HepG2 (cell line): ENCODE data around the gene LY6G5B. TPM values are rescaled to one million over a fixed set of nuclear protein-coding genes. Genes with fewer than 3 reads are reported as not detected.
A peak's percentile ranks its signal among the peaks of the same experiment; 100 is the strongest.

Experiments used
- ATAC-seq: fragments of 200-7000 bp; cut with Tn5 transposase; 3 replicates; pipeline ENCODE4 v1.9.1; 2020; ENCODE audit warnings: mild to moderate bottlenecking, moderate library complexity
- BruUV-seq: library from RNA; stranded (reverse); fragments of 400-500 nt; replicated peaks from 2 replicates; lab custom pipeline; 2021; lab: Mats Ljungman, UMichigan
- CTCF ChIA-PET: fragments of 300-600 bp; formaldehyde crosslinking; extraction: SDS; loops from one replicate; lab custom pipeline; 2021; ENCODE audit warnings: low total read pairs, inconsistent platforms, low intra/inter-chr PET ratio; lab: Yijun Ruan, JAX
- POLR2A ChIA-PET: fragments of 350-600 bp; sonication (Branson Sonifier 250); formaldehyde crosslinking; loops from one replicate; lab custom pipeline; 2020; ENCODE audit warnings: antibody characterized with exemption, inconsistent platforms; lab: Yijun Ruan, JAX
- DNase-seq: peaks from one replicate; pipeline ENCODE4 v3.0.0-alpha.2; 2015; ENCODE audit warnings: low spot score
- FAIRE-seq: peaks from 3 replicates; lab custom pipeline; 2011; peaks lifted over from hg19 to GRCh38; lab: Jason Lieb, UNC
- H2AFZ ChIP-seq: one replicate; pipeline ENCODE4 v1.6.1; 2011; ENCODE audit warnings: low read length, inconsistent platforms
- H3K27ac ChIP-seq: fragments of 300-600 bp; 3 replicates; pipeline ENCODE4 v1.8.0; 2011; ENCODE audit warnings: mixed run types, mild to moderate bottlenecking, mixed read lengths, low read length, inconsistent platforms; ENCODE audit not compliant: insufficient read depth; ENCODE audit errors: extremely low read length
- H3K27me3 ChIP-seq, 2 experiments: fragments of 200-600 bp in 1 of 2; 2 replicates in 1 of 2; 3 replicates in 1 of 2; pipeline versions ENCODE4 v1.6.0 to v1.8.0; 2011; ENCODE audit warnings: low read length in 2 of 2, mild to moderate bottlenecking in 2 of 2, moderate library complexity in 2 of 2, inconsistent platforms in 1 of 2; ENCODE audit not compliant: insufficient read depth in 2 of 2, control insufficient read depth in 1 of 2
- H3K36me3 ChIP-seq, 2 experiments: fragments of 200-600 bp in 1 of 2; replicated peaks in 1 of 2; 2 replicates in 1 of 2; 3 replicates in 1 of 2; pipeline versions ENCODE4 v1.5.1 to v1.8.0; 2011; ENCODE audit warnings: low read length in 2 of 2, inconsistent platforms in 1 of 2; ENCODE audit not compliant: insufficient read depth in 2 of 2, control insufficient read depth in 1 of 2
- H3K4me1 ChIP-seq: 2 replicates; pipeline ENCODE4 v1.5.1; 2012; ENCODE audit warnings: low read length, inconsistent platforms; ENCODE audit not compliant: insufficient read depth
- H3K4me2 ChIP-seq: 2 replicates; pipeline ENCODE4 v1.6.0; 2011; ENCODE audit warnings: low read depth, low read length, inconsistent platforms
- H3K4me3 ChIP-seq, 3 experiments: fragments of 200-600 bp in 1 of 3; sonication (generic), shearing (Covaris generic) in 1 of 3; replicated peaks in 1 of 3; 2 replicates each; pipeline ENCODE4 v1.5.1; 2011 to 2016; ENCODE audit warnings: low read length in 3 of 3, inconsistent platforms in 2 of 3, low read depth in 2 of 3, mild to moderate bottlenecking in 2 of 3, control low read depth in 1 of 3, mixed read lengths in 1 of 3; ENCODE audit not compliant: insufficient read depth in 1 of 3
- H3K79me2 ChIP-seq: one replicate; pipeline ENCODE4 v1.6.1; 2011; ENCODE audit warnings: low read length, inconsistent platforms; ENCODE audit not compliant: insufficient read depth
- H3K9ac ChIP-seq: 2 replicates; pipeline ENCODE4 v1.6.0; 2011; ENCODE audit warnings: mild to moderate bottlenecking, low read depth, low read length, inconsistent platforms; ENCODE audit not compliant: insufficient read depth
- H3K9me3 ChIP-seq: 2 replicates; pipeline ENCODE4 v1.5.1; 2012; ENCODE audit warnings: mild to moderate bottlenecking, low read length
- H4K20me1 ChIP-seq: 2 replicates; pipeline ENCODE4 v1.6.0; 2011; ENCODE audit warnings: inconsistent platforms, mild to moderate bottlenecking, low read length, moderate library complexity; ENCODE audit not compliant: insufficient read depth
- AGO2 ChIP-seq: fragments of 200-400 bp; formaldehyde crosslinking; optimal IDR thresholded peaks from 2 replicates; pipeline ENCODE3; 2017; ENCODE audit warnings: mild to moderate bottlenecking, low read depth, low read length, moderate library complexity
- ATF7-NPFF ChIP-seq: sonication (generic); formaldehyde crosslinking; IDR thresholded peaks from 2 replicates; pipeline ENCODE4 v1.8.1; 2023; ENCODE audit warnings: mild to moderate bottlenecking, low read depth, missing genetic modification reagents, moderate library complexity
- RBFOX2 ChIP-seq: fragments of 200-400 bp; formaldehyde crosslinking; IDR thresholded peaks from 2 replicates; pipeline ENCODE4 v1.6.1; 2017; ENCODE audit warnings: low read depth, mild to moderate bottlenecking, low read length
- RBM22 ChIP-seq: fragments of 200-400 bp; formaldehyde crosslinking; optimal IDR thresholded peaks from 2 replicates; pipeline ENCODE3; 2017; ENCODE audit warnings: mild to moderate bottlenecking, low read length, moderate library complexity
- SOX5 ChIP-seq: IDR thresholded peaks from 2 replicates; pipeline ENCODE4 v1.6.1; 2016; ENCODE audit warnings: borderline replicate concordance
- ZNF790 ChIP-seq: sonication (generic); formaldehyde crosslinking; IDR thresholded peaks from 2 replicates; pipeline ENCODE4 v1.8.0; 2022; ENCODE audit warnings: missing genetic modification reagents, mild to moderate bottlenecking, borderline replicate concordance
- WGBS: methylation state at CpG from one replicate; pipeline ENCODE4 v1.1.6; 2017; ENCODE audit warnings: low lambda C conversion rate; 5-methylcytosine and 5-hydroxymethylcytosine counted together
- in situ Hi-C: cut with HindIII; loops from 2 replicates; pipeline ENCODE4 v1.10.0; 2017; ENCODE audit warnings: low pct_unique_long_range_greater_than_20kb; ENCODE audit not compliant: extremely low pct_ligation_motif_present
- intact Hi-C: fragments of 100-400 bp; cut with micrococcal nuclease; formaldehyde crosslinking; loops from one replicate; pipeline ENCODE4 v1.10.0; 2022; ENCODE audit not compliant: unreplicated experiment
- polyA plus RNA-seq, 8 experiments: library from polyadenylated mRNA; depleted of rRNA in 3 of 8; stranded (reverse) in 7 of 8; unstranded in 1 of 8; fragments of >200 nt; fragmentation: Illumina TruSeq in 4 of 8; extraction: Trizol in 4 of 8; gene quantifications; 2 replicates each; pipeline versions ENCODE4 v1.2.1 to v1.2.3, GENCODE V29; 2011 to 2016; ENCODE audit warnings: low read depth in 4 of 8, missing spikeins in 1 of 8, mixed read lengths in 1 of 8; ENCODE audit not compliant: insufficient read depth in 1 of 8
- total RNA-seq, 5 experiments: library from RNA; depleted of rRNA; stranded (reverse); fragments of >200 nt; fragmentation: Illumina TruSeq; extraction: Trizol; gene quantifications; 2 replicates each; pipeline ENCODE4 v1.2.3, GENCODE V29; 2016; ENCODE audit warnings: low read depth in 1 of 5
- TF ChIP-seq, protein P1 (sequence below): sonication (generic); formaldehyde crosslinking; IDR thresholded peaks from 2 replicates; pipeline ENCODE4 v1.8.1; 2023; ENCODE audit warnings: mild to moderate bottlenecking, missing genetic modification reagents
- TF ChIP-seq, protein P2 (sequence below): sonication (generic); formaldehyde crosslinking; IDR thresholded peaks from 2 replicates; pipeline ENCODE4 v1.5.1; 2020; ENCODE audit warnings: mild to moderate bottlenecking, missing genetic modification reagents, moderate library complexity
- TF ChIP-seq, protein P3 (sequence below): sonication (generic); formaldehyde crosslinking; IDR thresholded peaks from 2 replicates; pipeline ENCODE4 v1.4.0; 2020; ENCODE audit warnings: missing genetic modification reagents, borderline replicate concordance
- TF ChIP-seq, protein P4 (sequence below): sonication (generic); formaldehyde crosslinking; IDR thresholded peaks from 2 replicates; pipeline ENCODE4 v1.5.1; 2020; ENCODE audit warnings: mild to moderate bottlenecking, missing genetic modification reagents, moderate library complexity

The LY6G5B gene
- total and polyA plus RNA-seq, 2 of the 13 experiments (the other 11 are each of a cell fraction or from before 2014, with no cell fraction given) = 7.8 to 15.7 TPM

DNA sequence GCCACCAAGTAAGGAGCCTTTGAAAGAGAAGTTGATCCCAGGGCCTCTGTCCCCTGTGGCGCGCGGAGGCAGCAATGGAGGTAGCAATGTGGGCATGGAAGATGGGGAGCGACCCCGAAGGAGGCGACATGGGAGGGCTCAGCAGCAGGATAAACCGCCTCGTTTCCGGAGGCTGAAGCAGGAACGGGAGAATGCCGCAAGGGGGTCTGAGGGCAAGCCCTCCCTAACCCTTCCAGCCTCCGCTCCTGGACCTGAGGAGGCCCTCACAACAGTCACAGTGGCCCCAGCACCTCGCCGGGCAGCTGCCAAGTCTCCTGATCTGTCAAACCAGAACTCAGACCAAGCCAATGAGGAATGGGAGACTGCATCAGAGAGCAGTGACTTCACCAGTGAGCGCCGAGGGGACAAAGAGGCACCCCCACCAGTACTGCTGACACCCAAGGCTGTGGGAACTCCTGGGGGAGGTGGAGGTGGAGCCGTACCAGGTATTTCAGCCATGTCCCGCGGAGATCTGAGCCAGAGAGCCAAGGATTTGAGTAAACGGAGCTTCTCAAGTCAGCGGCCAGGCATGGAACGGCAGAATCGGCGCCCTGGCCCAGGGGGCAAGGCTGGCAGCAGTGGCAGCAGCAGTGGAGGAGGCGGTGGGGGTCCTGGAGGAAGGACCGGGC is 37.4 kb upstream of the LY6G5B start:
- H3K27me3 ChIP-seq = no peaks in the 10 kb centered on the region
- intact Hi-C loops = no loop called here
- peaks cover 70 to 99% of the 10 kb centered on the region in 2 experiments for H3K36me3 ChIP-seq
- H2AFZ ChIP-seq = no peak overlapping the region
- H3K79me2 ChIP-seq = no peaks in the 10 kb centered on the region
- no peaks in the 10 kb centered on the region for H3K4me1 ChIP-seq
- no peak overlapping the region for H3K4me2 ChIP-seq
- no peak for FAIRE-seq
- BruUV-seq = no TSS peak
- no peak overlapping the region for H3K27ac ChIP-seq
- in situ Hi-C loops = no loop called here
- POLR2A ChIA-PET = interaction anchor here (0.6 to 2.4 kb wide), 4 partner anchors 11 to 201 kb away, joined by 4 to 9 read pairs (median 5); partner anchors contain the start of genes C6orf47 and PRRC2A
- H4K20me1 ChIP-seq = no peaks in the 10 kb centered on the region
- H3K9me3 ChIP-seq = no peaks in the 10 kb centered on the region
- CTCF ChIA-PET = no interaction called here
- 97% methylated on average over 26 of the region's 26 CpGs for WGBS
- no peak overlapping the region for H3K9ac ChIP-seq
- no peak for ATAC-seq
- H3K4me3 ChIP-seq = no peak overlapping the region
- DNase-seq = no peak
- TF ChIP-seq ZNF790 (0 out of 2 replicates have a peak, but pooled peaks have one; percentile 41), RBFOX2 (peak; percentile 50; the same call in 1 of the 2 replicates), RBM22 (peak; percentile 19), SOX5 (CRISPR knock-in tag) (no peak), AGO2 (peak; percentile 98), ATF7-NPFF (CRISPR knock-in tag) (0 out of 2 replicates have a peak, but pooled peaks have one; percentile 58)
- TF ChIP-seq, protein P1, sequence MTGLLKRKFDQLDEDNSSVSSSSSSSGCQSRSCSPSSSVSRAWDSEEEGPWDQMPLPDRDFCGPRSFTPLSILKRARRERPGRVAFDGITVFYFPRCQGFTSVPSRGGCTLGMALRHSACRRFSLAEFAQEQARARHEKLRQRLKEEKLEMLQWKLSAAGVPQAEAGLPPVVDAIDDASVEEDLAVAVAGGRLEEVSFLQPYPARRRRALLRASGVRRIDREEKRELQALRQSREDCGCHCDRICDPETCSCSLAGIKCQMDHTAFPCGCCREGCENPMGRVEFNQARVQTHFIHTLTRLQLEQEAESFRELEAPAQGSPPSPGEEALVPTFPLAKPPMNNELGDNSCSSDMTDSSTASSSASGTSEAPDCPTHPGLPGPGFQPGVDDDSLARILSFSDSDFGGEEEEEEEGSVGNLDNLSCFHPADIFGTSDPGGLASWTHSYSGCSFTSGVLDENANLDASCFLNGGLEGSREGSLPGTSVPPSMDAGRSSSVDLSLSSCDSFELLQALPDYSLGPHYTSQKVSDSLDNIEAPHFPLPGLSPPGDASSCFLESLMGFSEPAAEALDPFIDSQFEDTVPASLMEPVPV (CRISPR knock-in tag) = 0 out of 2 replicates have a peak, but pooled peaks have one; percentile 49
- TF ChIP-seq, protein P2, sequence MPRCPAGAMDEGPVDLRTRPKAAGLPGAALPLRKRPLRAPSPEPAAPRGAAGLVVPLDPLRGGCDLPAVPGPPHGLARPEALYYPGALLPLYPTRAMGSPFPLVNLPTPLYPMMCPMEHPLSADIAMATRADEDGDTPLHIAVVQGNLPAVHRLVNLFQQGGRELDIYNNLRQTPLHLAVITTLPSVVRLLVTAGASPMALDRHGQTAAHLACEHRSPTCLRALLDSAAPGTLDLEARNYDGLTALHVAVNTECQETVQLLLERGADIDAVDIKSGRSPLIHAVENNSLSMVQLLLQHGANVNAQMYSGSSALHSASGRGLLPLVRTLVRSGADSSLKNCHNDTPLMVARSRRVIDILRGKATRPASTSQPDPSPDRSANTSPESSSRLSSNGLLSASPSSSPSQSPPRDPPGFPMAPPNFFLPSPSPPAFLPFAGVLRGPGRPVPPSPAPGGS (CRISPR knock-in tag) = 0 out of 2 replicates have a peak, but pooled peaks have one; percentile 35
- TF ChIP-seq, protein P3, sequence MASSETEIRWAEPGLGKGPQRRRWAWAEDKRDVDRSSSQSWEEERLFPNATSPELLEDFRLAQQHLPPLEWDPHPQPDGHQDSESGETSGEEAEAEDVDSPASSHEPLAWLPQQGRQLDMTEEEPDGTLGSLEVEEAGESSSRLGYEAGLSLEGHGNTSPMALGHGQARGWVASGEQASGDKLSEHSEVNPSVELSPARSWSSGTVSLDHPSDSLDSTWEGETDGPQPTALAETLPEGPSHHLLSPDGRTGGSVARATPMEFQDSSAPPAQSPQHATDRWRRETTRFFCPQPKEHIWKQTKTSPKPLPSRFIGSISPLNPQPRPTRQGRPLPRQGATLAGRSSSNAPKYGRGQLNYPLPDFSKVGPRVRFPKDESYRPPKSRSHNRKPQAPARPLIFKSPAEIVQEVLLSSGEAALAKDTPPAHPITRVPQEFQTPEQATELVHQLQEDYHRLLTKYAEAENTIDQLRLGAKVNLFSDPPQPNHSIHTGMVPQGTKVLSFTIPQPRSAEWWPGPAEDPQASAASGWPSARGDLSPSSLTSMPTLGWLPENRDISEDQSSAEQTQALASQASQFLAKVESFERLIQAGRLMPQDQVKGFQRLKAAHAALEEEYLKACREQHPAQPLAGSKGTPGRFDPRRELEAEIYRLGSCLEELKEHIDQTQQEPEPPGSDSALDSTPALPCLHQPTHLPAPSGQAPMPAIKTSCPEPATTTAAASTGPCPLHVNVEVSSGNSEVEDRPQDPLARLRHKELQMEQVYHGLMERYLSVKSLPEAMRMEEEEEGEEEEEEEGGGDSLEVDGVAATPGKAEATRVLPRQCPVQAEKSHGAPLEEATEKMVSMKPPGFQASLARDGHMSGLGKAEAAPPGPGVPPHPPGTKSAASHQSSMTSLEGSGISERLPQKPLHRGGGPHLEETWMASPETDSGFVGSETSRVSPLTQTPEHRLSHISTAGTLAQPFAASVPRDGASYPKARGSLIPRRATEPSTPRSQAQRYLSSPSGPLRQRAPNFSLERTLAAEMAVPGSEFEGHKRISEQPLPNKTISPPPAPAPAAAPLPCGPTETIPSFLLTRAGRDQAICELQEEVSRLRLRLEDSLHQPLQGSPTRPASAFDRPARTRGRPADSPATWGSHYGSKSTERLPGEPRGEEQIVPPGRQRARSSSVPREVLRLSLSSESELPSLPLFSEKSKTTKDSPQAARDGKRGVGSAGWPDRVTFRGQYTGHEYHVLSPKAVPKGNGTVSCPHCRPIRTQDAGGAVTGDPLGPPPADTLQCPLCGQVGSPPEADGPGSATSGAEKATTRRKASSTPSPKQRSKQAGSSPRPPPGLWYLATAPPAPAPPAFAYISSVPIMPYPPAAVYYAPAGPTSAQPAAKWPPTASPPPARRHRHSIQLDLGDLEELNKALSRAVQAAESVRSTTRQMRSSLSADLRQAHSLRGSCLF = no peak
- TF ChIP-seq, protein P4, sequence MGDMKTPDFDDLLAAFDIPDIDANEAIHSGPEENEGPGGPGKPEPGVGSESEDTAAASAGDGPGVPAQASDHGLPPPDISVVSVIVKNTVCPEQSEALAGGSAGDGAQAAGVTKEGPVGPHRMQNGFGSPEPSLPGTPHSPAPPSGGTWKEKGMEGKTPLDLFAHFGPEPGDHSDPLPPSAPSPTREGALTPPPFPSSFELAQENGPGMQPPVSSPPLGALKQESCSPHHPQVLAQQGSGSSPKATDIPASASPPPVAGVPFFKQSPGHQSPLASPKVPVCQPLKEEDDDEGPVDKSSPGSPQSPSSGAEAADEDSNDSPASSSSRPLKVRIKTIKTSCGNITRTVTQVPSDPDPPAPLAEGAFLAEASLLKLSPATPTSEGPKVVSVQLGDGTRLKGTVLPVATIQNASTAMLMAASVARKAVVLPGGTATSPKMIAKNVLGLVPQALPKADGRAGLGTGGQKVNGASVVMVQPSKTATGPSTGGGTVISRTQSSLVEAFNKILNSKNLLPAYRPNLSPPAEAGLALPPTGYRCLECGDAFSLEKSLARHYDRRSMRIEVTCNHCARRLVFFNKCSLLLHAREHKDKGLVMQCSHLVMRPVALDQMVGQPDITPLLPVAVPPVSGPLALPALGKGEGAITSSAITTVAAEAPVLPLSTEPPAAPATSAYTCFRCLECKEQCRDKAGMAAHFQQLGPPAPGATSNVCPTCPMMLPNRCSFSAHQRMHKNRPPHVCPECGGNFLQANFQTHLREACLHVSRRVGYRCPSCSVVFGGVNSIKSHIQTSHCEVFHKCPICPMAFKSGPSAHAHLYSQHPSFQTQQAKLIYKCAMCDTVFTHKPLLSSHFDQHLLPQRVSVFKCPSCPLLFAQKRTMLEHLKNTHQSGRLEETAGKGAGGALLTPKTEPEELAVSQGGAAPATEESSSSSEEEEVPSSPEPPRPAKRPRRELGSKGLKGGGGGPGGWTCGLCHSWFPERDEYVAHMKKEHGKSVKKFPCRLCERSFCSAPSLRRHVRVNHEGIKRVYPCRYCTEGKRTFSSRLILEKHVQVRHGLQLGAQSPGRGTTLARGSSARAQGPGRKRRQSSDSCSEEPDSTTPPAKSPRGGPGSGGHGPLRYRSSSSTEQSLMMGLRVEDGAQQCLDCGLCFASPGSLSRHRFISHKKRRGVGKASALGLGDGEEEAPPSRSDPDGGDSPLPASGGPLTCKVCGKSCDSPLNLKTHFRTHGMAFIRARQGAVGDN (CRISPR knock-in tag) = peak; percentile 40
